SKM-1 treated with dmso at 0.1 percent for 144 hours (cell line): ENCODE data around the gene SLC2A2.
"Not testable (repeated sequence)": the region's sequence is repeated elsewhere in the genome, so short reads cannot be mapped to it uniquely, and the experiment has no call there.

Experiments
- DNase-seq: peaks from one replicate; lab custom pipeline; 2025; ENCODE audit not compliant: unreplicated experiment; lab: John Stamatoyannopoulos, UW

SLC2A2 gene

GRCh38 chr3:170989100-170989648, 37.3 kb downstream of the SLC2A2 start:
- DNase-seq: no peak

DNA sequence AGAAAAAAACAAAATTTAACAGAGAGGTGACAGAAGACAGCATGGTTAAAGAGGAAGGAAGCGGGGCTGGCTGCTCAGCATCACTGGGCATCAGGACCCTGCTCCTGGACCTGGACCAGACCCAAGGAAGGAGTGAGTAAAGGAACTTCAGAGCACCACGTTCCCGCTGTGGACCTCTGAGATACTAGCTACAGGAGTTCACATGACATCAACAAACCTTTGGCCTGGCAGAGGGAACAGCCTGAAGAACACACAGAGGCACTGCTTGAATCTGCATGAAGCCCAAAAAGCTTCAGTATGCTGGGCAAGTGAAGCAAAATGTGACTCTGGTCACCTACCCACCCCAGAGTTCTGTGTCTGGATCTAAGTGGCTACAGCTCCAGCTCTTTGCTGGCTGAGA, 38.1 kb downstream of the SLC2A2 start:
- no peak for DNase-seq

- no peak for DNase-seq
These were observed 41.2 kb downstream of the SLC2A2 start for GRCh38 chr3:170985304-170985703.

- DNase-seq: no peak
These were observed 43.8 kb downstream of the SLC2A2 start for GRCh38 chr3:170982733-170983132.

- no peak for DNase-seq
These were observed 46.1 kb downstream of the SLC2A2 start for GRCh38 chr3:170980399-170980798.

DNA sequence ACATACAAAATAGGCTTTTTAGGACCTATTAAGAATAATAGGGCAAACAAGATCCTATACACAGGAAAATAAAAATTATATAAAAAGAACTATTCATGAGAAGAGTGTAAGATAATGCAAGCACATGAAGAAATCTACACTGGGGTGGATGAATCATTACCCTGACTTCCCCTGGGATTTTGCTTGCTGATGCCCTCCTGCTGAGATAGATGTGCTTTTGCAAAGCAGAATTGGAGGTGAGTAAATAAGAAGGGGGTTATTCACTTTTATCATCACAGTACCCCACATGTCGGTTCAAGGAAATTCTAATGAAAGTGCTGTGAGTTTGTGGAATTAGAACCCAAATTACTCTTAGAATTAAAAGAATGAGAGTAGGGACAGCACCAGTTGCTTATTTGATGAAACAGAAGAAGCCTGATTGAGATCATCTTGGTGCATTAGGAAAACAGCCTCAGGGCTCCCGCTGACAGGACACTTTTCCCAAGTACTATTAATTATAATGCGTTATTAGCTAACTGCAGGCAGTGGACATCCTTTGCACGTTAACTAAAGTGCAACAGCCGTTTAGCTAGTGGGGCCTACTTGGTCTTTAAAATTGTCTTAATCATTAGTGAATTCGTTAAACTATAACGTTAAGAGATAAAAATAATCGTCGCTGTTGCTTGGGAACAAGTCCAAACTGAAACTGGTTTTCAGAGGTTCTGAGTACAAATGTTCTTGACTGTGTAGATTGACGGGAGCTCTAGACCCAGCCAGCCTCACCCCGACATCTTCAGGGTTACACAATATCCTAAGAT, 48.4 kb downstream of the SLC2A2 start:
- no peak for DNase-seq

GRCh38 chr3:170976190-170976519, 50.4 kb downstream of the SLC2A2 start:
- DNase-seq: no peak

- DNase-seq: no peak
These were observed 51.0 kb downstream of the SLC2A2 start for GRCh38 chr3:170975283-170976189.

DNA sequence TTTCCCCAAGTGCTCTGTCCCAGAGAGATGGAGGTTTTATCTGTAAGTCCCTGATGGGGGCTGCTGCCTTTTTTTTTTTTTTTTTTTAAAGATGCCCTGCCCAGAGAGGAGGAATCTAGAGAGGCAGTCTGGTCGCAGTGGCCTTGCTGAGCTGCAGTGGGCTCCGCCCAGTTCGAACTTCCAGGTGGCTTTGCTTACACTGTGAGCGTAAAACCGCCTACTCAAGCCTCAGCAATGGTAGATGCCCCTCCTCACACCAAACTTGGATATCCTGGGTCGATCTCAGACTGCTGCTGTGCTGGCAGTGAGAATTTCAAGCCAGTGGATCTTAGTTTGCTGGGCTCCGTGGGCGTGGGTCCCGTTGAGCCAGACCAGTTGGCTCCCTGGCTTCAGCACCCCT, 51.6 kb downstream of the SLC2A2 start:
- DNase-seq: no peak

GRCh38 chr3:170972917-170973316, 53.6 kb downstream of the SLC2A2 start:
- DNase-seq: not testable (repeated sequence)

DNA sequence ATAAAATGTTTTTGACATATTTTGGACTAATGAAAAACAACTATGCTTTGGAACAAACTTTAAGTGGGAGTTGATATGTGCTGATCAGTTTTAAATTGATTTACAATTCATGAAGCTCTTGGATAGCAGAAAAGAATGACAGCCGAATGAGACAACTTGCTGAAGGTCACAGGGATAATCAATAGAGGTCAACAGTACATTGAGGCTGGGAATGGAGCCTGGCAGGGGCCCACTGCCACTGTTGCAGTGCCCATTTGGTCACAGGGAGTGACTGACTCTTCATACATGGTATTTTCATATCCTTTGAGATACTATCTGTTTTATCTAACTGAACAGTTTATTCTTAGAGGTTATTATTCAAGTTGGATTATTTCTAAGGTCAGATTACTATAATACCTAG, 59.4 kb downstream of the SLC2A2 start:
- DNase-seq: no peak

DNA sequence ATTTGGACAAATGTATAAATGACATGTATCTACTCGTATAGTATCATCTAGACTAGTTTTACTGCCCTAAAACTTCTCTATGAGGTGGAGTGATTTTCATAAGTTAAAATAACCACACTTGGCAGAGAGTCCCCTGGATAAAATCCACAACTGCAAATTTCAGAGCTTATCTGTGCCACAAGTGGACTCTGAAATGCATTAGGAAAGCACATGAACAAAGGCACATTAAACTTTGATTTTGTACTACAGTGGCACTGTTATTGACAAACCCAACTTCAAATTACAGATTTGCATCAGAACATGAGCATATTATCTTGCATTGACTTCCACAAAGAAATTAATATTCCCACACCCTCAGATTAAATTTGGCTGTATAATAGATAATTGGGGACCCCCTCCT, 60.0 kb downstream of the SLC2A2 start:
- DNase-seq: no peak

GRCh38 chr3:170962411-170962810, 64.1 kb downstream of the SLC2A2 start:
- no peak for DNase-seq

- no peak for DNase-seq
These were observed 64.7 kb downstream of the SLC2A2 start for GRCh38 chr3:170961616-170962400.

- no peak for DNase-seq
These were observed 67.1 kb downstream of the SLC2A2 start for GRCh38 chr3:170959457-170959856.

DNA sequence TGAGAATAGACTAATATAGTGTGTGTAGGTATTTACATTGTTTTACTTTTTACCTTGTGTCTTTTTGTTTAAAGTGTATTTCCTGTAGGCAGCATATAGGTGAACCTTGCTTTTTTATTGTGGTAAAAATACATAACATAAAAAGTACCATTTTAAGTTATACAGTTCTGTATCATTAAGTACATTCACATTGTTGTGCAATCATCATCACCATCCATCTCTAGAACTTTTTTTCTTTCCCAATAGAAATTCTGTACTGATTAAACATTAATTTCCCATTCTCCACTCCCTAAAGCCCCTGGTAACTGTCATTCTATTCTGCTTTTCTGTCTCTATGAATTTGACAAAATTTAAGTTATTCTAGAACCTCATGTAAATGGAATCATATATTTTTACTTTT, 69.9 kb downstream of the SLC2A2 start:
- no peak for DNase-seq

GRCh38 chr3:170953736-170954135, 72.8 kb downstream of the SLC2A2 start:
- DNase-seq: no peak

DNA sequence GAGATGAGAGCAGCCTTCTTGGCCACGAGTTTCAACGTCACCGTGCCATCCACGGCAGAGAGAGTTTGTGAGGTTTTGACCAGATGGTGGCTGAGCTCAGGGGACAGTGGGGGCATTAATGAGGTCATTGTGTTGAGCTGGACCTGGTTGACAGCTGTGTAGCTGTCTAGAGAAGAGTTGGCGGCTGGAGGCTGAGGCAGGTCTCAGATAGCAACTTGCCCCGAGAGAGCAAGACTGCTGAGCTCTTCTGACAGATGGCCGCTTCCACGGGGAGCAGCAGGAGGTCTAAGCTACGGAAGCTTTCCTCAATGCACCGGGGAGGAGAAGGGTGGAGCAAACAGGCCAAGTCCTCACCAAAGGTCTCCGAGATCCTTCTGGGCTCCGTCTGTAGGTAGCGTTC, 73.3 kb downstream of the SLC2A2 start:
- no peak for DNase-seq

DNA sequence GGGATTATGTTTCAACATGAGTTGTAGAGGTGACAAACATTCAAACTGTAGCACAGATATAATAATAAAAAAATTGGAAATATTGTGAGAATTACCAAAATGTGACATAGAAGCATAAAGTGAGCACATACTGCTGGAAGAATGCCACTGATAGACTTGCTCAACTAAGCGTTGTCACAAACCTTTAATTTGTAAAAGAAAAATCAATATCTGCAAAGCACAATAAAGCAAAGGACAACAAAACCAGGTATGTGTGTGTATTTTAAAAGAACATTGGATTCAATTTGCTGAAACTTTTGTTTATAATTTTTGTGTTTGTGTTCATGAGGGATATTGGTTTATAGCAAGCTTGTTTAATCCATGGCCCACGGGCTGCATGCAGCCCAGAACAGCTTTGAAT, 77.3 kb downstream of the SLC2A2 start:
- DNase-seq: no peak

GRCh38 chr3:170947018-170947769, 79.3 kb downstream of the SLC2A2 start:
- no peak for DNase-seq
